DMS114 treated with DMSO at 0.1 percent for 48 hours (cell line): ENCODE data around the gene F2.
"Not testable (repeated sequence)": the region's sequence is repeated elsewhere in the genome, so short reads cannot be mapped to it uniquely, and the experiment has no call there.

Source experiments
- DNase-seq: peaks from one replicate; lab custom pipeline; 2025; ENCODE audit not compliant: unreplicated experiment; lab: John Stamatoyannopoulos, UW

F2 gene

DNA sequence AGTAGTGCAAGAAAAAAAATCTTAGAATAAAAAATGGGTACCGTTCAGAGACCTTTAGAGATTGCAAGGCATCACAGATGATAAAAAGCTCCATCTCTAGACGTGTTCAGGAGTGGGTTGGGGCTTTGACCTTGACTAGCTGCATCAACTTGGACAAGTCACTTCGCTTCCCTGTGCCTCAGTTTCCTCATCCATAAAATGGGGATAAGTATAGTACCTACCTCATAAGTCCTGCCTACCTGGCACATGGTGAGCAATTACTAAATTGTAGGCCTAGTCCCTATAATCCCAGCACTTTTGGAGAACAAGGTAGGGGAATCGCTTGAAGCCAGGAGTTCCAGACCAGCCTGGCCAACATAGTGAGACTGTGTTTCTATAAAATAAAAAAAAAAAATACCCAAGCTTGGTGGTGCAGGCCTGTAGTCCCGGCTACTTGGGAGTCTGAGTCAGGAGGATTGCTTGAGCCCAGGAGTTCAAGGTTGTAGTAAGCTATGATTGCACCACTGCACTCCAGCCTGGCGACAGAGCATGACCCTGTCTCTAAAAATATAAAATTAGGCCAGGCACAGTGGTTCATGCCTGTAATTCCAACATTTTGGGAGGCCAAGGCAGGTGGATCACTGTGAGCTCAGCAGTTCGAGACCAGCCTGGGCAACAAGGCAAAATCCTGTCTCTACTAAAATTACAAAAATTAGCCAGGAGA lies 6.0 kb upstream of the F2 start:
- no peak for DNase-seq

- DNase-seq = not testable (repeated sequence)
Observed at GRCh38 chr11:46717825-46718154, 1.2 kb upstream of the F2 start.

DNA sequence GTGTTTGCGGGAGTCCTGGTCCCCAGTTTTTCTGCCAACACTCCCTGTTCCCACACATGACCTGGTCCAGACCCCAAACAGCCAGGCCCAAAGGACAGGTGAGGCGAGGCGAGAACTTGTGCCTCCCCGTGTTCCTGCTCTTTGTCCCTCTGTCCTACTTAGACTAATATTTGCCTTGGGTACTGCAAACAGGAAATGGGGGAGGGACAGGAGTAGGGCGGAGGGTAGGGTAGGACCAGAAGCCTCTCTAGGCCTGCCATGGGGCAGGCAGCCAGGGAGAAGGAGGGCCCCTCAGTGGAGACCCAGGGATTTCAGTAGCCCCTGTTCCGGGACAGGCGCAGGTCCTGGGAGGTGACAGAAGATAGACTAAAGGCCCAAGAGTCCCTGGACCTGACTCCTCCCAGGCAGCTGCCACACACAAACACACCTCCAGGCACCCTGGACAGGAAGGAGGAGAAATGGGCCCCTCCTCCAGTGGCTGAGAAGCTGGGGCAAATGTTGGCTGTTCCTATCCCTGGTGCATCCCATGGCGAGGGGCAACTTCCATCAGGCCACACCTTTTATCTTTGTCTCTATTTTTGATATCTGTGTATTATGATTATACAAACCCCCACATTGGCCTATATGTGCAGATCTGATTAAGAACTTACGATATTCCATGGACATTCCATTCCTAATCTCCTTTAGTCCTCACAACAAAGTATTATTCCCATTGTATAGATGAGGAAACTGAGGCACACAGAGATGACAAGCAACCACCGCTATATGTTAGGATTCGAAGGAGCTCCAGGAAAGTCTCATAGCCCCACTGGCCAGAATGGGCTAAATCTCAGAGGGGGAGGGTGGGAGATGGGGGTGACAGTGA lies 626 bp upstream of the F2 start:
- no peak for DNase-seq

GRCh38 chr11:46719543-46720218 lies 668 bp downstream of the F2 start:
- DNase-seq = no peak

DNA sequence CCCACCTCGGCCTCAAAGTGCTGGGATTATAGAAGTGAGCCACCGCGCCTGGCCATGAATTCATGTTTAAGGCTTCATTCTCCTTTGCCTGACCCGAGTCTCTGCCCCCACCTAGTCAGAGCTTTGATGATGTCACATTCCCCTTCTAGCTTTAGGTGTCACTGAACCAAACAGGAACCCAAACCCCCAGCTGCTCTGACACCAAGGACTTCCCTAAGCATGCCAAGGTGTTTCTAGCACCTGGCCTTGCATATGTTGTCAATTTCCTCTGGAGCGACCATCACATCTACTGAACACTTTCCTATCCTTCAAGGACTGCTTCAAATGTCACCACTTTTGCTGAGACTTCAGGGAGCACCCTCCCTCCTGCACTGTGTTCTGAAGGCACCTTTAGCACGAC lies 2.3 kb downstream of the F2 start:
- DNase-seq = no peak

DNA sequence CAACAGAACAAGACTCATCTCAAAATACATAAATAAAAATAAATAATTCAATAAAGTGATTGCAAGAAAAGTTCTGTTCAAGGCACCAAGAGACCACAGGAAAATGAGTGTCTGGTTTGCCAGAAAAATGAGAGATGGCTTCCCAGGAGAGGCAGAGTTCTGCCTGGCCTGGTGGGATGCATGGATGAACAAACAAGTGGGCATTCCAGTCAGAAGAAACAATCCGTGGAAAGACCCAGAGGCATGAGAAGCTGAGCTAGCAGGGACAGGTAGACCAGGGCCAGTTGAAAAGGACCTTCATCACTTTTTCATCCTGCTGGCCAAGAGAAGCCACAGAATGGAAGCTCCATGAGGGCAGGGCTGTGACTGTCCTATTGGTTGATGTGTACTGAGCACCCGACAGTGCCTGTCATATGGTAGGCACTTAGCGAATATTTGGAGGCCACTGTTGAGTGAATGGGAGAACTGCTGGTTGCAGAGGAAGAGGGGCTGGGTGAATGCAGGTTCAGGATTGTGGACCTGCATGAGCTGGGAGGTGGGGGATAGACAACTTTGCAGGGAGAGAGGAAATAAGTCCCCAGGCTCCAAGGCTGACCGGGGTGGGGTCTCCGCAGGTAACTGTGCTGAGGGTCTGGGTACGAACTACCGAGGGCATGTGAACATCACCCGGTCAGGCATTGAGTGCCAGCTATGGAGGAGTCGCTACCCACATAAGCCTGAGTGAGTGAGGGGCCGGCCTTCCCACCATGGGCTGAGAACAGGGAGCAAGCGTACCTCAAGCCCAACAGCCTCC lies 3.7 kb downstream of the F2 start:
- no peak for DNase-seq

DNA sequence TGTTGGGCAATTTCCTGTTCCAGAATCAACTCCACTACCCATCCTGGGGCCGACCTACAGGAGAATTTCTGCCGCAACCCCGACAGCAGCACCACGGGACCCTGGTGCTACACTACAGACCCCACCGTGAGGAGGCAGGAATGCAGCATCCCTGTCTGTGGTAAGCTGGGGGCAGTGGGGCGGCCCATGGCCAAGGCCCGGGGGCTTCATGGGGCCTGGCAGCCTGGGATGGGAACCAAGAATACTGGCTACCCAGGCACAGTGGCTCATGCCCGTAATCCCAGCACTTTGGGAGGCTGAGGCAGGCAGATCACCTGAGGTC lies 4.3 kb downstream of the F2 start:
- DNase-seq = no peak

DNA sequence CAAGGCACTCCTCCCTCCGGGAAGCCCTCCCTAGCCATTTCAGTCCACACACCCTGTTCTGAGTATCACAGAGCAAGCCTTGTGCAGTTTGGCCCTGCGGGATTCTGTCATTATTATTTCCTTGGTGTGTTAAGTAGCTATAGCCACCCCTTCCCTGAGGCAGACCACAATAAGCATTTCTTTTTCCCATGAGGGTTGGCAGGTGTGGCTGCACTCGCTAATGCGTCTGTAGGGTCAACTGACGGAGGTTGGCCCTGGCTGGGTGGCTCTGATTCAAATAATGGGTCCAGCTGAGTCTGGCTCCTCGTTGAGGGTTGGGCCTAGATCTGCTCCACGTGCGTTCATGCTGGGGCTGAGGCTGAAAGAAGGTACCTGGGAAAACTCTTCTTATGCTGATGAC lies 5.1 kb downstream of the F2 start:
- DNase-seq = no peak

DNA sequence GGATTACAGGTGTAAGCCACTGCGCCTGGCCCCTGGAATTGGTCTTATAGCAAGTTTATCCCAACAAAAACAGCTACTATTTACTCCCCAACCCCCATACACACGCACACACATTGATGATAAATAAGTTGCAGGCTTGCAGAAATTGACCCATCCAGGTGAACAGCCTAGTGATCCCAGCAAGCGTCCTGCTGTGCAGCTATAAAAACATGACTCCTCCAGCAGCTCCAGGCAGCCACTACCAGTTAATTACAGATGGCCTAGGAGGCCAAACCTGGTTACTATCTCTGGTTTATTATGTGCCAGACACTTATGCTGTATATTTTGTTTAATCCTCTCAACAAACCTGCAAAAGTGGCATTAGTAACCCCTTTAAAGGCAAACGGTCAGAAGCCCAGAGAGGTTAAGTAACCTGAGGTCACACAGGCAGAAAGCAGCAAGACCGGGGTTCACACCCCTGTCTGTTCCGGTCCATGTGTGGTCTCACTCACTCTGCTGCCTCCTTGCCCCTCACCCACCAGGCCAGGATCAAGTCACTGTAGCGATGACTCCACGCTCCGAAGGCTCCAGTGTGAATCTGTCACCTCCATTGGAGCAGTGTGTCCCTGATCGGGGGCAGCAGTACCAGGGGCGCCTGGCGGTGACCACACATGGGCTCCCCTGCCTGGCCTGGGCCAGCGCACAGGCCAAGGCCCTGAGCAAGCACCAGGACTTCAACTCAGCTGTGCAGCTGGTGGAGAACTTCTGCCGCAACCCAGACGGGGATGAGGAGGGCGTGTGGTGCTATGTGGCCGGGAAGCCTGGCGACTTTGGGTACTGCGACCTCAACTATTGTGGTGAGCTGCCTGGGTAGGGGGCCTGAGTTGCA lies 6.6 kb downstream of the F2 start:
- no peak for DNase-seq

GRCh38 chr11:46726206-46726862 lies 7.3 kb downstream of the F2 start:
- no peak for DNase-seq

DNA sequence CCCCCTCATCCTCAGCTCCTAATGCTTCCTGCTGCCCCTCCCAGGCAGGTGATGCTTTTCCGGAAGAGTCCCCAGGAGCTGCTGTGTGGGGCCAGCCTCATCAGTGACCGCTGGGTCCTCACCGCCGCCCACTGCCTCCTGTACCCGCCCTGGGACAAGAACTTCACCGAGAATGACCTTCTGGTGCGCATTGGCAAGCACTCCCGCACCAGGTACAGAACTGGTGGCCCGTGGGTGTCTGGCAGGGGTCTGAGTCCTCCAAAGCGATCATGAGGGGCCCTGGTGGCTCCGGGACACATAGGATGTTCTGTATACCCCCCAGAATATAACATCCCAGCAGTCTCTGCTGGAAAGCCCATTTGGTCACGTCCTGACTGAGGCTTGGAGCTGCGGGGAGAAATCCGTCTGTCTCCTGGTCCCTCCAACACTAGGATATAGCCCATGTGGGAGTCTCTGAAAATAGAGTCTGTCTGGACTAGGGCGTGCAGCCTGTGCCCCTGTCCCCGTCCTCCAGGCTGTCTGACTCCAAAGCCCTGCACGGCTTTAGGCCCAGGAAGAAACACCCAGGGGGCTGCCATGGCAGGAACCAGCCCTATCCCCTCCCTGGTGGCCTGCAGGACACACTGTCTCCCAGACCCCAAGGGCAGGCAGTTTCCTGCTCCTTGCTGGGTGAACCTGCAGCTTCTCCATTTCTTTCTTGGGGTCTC lies 9.1 kb downstream of the F2 start:
- no peak for DNase-seq

GRCh38 chr11:46728659-46729040 lies 9.6 kb downstream of the F2 start:
- no peak for DNase-seq

DNA sequence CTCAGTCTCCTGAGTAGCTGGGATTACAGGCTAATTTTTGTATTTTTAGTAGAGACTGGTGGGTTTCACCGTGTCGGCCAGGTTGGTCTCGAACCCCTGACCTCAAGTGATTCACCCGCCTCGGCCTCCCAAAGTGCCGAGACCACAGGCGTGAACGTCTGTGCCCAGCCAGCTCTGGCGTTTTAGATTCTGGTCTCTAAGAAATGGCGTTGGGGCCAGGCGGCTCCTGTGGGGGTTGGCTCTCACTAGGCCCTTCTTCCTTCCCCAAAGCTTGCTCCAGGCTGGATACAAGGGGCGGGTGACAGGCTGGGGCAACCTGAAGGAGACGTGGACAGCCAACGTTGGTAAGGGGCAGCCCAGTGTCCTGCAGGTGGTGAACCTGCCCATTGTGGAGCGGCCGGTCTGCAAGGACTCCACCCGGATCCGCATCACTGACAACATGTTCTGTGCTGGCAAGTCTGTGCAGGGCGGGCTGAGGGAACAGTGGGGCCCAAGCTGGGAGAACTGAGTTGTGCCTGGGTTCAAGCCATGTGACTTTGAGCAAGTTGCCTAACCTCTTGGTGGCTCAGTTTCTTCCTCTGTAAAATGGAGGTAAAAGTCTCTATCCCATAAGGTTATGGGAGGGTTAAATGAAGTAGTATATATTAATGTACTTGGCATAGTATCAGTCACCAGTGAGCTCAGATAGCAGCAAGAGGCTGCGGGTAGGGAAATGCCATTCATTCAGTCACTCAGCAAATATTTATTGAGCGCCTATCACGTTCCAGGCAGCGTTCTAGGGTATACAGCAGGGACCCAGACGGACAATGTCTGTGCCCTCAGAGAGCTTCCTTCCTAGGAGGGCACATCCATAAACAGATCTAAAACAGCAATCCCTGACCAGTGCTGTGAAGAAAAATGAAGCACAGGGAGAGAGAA lies 10.4 kb downstream of the F2 start:
- DNase-seq = no peak

DNA sequence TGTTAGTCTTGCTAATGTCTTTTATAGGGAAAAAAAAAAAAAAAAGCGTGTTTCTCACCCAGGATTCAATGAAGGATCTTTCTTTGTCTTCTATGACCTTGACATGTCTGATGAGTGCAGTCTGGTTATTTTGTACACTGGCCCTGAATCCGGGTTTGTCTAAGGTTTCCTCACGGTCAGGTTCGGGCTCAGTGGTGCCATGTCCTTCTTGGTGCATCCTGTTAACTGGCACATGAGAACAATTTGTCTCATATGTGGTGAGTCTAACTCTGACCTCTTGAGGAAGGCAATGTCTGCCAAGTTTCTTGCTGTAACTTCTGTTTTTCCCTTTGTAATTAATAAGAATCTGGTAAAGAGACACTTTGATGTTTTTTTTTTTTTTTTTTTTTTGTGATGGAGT lies 12.5 kb downstream of the F2 start:
- DNase-seq = no peak

GRCh38 chr11:46733234-46733633 lies 14.2 kb downstream of the F2 start:
- DNase-seq = no peak

DNA sequence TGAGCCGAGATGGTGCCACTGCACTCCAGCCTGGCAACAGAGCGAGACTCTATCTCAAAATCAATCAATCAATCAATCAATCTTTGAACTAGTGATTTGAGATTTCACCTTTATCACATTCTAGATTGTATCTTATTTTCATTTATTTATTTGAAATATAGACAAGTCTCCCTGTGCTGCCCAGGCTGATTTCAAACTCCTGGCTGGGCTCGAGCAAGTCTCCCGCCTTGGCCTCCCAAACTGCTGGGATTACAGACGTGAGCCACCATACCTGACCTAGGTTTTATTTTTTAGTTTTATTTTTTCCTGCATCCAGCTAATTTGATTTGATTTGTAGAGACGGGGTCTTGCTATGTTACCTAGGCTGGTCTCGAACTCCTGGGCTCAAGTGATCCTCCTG lies 17.1 kb downstream of the F2 start:
- DNase-seq = no peak

GRCh38 chr11:46736615-46737014 lies 17.6 kb downstream of the F2 start:
- no peak for DNase-seq

DNA sequence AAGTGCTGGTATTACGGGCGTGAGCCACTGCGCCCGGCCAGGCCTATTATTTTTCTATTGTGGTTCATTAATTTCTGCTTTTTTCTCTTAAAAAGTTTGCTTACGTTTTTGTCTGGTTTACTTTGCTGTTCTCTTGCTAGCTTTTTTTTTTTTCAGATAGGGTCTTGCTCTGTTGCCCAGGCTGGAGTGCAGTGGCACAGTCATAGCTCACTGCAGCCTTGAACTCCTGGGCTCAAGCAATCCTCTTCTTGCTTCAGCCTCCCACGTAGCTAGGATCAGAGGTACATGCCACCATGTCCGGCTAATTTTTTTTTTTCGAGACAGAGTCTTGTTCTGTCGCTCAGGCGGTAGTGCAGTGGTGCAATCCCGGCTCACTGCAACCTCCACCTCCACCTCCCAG lies 18.7 kb downstream of the F2 start:
- DNase-seq = no peak
